ENCODE results near the gene CYFIP2.

DNA sequence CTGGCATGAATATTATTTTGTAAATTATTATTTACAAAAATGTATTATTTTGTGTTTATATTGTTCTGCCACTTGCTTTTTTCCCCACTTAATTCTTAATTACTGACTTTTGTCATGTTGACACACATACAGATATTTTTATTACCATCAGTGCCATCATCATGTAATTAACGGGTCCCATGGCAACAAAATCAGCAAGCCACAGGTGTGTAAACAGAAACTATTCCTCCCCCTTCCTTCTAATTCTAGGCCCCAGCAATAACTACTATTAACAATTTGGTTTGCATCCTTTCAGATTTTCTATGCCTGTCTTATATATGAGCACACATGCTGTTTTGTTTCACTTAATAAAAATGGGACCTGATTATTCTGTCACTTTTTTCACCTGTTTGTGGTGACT lies 29.3 kb downstream of the CYFIP2 start:
- TF ChIP-seq POLR2A (IDR thresholded peaks at IDR 0.05) (no peak), CTCF (IDR thresholded peaks at IDR 0.05) (no peak)
